Esophagus muscularis mucosa (tissue), 4 donors: Measurements from ENCODE around the gene PTTG1IP2. TPM values are rescaled to one million over a fixed set of nuclear protein-coding genes. Genes with fewer than 3 reads are reported as not detected.

ENCODE experiments used
- DNase-seq: peaks from one replicate; pipeline ENCODE4 v3.0.0-alpha.2; 2017; ENCODE audit errors: extremely low spot score
- H3K27ac ChIP-seq, 4 donors: fragments of 200-600 bp; sonication (generic); replicated peaks in 1 of 4; 1 replicate in 3 of 4; 2 replicates in 1 of 4; pipeline ENCODE4 v1.5.1; 2016 to 2019; ENCODE audit warnings: mild to moderate bottlenecking in 1 of 4
- H3K27me3 ChIP-seq, 4 donors: fragments of 200-600 bp; sonication (generic); one replicate each; pipeline versions ENCODE4 v1.5.1 to v1.6.0; 2016 to 2019
- H3K36me3 ChIP-seq, 4 donors: fragments of 200-600 bp; sonication (generic); one replicate each; pipeline ENCODE4 v1.5.1; 2016 to 2019
- H3K4me1 ChIP-seq, 4 donors: fragments of 200-600 bp; sonication (generic); one replicate each; pipeline ENCODE4 v1.5.1; 2016 to 2019
- H3K4me3 ChIP-seq, 4 donors: fragments of 200-600 bp; sonication (generic); 1 replicate in 2 of 4; 2 replicates in 2 of 4; pipeline ENCODE4 v1.5.1; 2016 to 2019; ENCODE audit warnings: mild to moderate bottlenecking in 4 of 4, moderate library complexity in 1 of 4
- H3K9me3 ChIP-seq, 4 donors: fragments of 200-600 bp; sonication (generic); 1 replicate in 3 of 4; 2 replicates in 1 of 4; pipeline ENCODE4 v1.5.1; 2016 to 2019
- EP300 ChIP-seq: sonication (generic); formaldehyde crosslinking; IDR thresholded peaks from one replicate; pipeline ENCODE4 v1.6.1; 2017; ENCODE audit warnings: antibody characterized with exemption
- POLR2A ChIP-seq: fragments of 450-650 bp; IDR thresholded peaks from one replicate; pipeline ENCODE4 v1.6.1; 2017; ENCODE audit warnings: antibody characterized with exemption, moderate library complexity, mild to moderate bottlenecking, low read depth
- POLR2AphosphoS5 ChIP-seq, 2 donors: sonication (generic); formaldehyde crosslinking; IDR thresholded peaks; one replicate each; pipeline ENCODE4 v1.6.1; 2017; ENCODE audit warnings: antibody characterized with exemption in 2 of 2
- WGBS: methylation state at CpG from one replicate; pipeline ENCODE4 v1.1.5; 2018; 5-methylcytosine and 5-hydroxymethylcytosine counted together
- intact Hi-C: fragments of 100-400 bp; cut with DNase I; formaldehyde crosslinking; loops from one replicate; pipeline ENCODE4 v1.15.1; 2023
- total RNA-seq, 4 donors: library from RNA; depleted of rRNA; stranded (reverse); fragments of >200 nt; gene quantifications; one replicate each; pipeline versions ENCODE4 v1.1.0 to v1.2.1, GENCODE V29; 2016
- TF ChIP-seq, protein P1 (sequence below), 3 experiments: fragments of 200-600 bp in 2 of 3; fragments of 450-650 bp in 1 of 3; sonication (generic) in 2 of 3; IDR thresholded peaks; one replicate each; pipeline ENCODE4 v1.5.1; 2017 to 2019; ENCODE audit warnings: antibody characterized with exemption in 3 of 3, mild to moderate bottlenecking in 2 of 3, moderate library complexity in 1 of 3

Gene PTTG1IP2
- total RNA-seq, 4 donors from 2014 or later, result not detected

DNA sequence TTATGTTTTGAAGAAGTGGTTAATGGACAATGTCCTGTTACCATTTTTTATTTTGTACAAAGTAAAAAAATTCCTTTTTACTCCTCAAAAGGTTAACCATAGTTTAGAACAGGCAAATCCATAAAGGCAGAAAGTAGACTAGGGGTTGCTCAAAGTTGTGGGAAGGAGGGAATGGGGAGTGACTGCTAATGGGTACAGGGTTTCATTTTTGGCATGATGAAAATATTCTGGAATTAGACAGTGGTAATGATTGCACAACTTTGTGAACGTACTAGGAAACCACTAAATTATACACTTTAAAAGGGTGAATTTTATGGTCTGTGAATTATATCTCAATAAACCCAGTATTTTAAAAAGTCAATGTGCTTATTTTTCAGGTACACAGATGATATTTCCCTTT lies 91.3 kb downstream of the PTTG1IP2 start:
- no peak overlapping the region for H3K4me3 ChIP-seq
- H3K27ac ChIP-seq, result no peak overlapping the region
- no peaks in the 10 kb centered on the region for H3K27me3 ChIP-seq
- H3K36me3 ChIP-seq, result no peaks in the 10 kb centered on the region
- intact Hi-C loops, result no loop called here
- 62% methylated on average over 1 of the region's 1 CpG for WGBS
- no peaks in the 10 kb centered on the region for H3K9me3 ChIP-seq
- no peak for DNase-seq
- H3K4me1 ChIP-seq, result peaks cover 0 to 5% (median 2%) of the 10 kb centered on the region in 4 donors
- TF ChIP-seq POLR2AphosphoS5 (IDR thresholded peaks at IDR 0.05) (no peak), EP300 (no peak), POLR2A (no peak)
- TF ChIP-seq, protein P1, sequence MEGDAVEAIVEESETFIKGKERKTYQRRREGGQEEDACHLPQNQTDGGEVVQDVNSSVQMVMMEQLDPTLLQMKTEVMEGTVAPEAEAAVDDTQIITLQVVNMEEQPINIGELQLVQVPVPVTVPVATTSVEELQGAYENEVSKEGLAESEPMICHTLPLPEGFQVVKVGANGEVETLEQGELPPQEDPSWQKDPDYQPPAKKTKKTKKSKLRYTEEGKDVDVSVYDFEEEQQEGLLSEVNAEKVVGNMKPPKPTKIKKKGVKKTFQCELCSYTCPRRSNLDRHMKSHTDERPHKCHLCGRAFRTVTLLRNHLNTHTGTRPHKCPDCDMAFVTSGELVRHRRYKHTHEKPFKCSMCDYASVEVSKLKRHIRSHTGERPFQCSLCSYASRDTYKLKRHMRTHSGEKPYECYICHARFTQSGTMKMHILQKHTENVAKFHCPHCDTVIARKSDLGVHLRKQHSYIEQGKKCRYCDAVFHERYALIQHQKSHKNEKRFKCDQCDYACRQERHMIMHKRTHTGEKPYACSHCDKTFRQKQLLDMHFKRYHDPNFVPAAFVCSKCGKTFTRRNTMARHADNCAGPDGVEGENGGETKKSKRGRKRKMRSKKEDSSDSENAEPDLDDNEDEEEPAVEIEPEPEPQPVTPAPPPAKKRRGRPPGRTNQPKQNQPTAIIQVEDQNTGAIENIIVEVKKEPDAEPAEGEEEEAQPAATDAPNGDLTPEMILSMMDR (IDR thresholded peaks at IDR 0.05), result no peak

Other genes starting within 250 kb of the PTTG1IP2 start
- 1 to 10 TPM; 3.0 to 8.6 (median 7.5) TPM for gene CFAP69, start 224.5 kb upstream of the PTTG1IP2 start, total RNA-seq
- gene FAM237B, start 148.3 kb upstream of the PTTG1IP2 start, total RNA-seq, result not detected
- gene GTPBP10, start 122.9 kb upstream of the PTTG1IP2 start, total RNA-seq, result 10 to 100 TPM in 3 of 4 donors, 1 to 10 TPM in 1; 9.6 to 14.4 (median 12.4) TPM
- 10 to 100 TPM; 17.6 to 33.6 (median 20.1) TPM for gene CLDN12, start 66.2 kb upstream of the PTTG1IP2 start, total RNA-seq
- 10 to 100 TPM in 3 of 4 donors, 1 to 10 TPM in 1; 9.6 to 17.7 (median 14.3) TPM for gene CDK14, start 126.7 kb downstream of the PTTG1IP2 start, total RNA-seq